Right lung (tissue), 5 donors: ENCODE measurements around the gene HIF3A. TPM values are rescaled to one million over a fixed set of nuclear protein-coding genes. Genes with fewer than 3 reads are reported as not detected.
"Not testable (repeated sequence)": the region's sequence is repeated elsewhere in the genome, so short reads cannot be mapped to it uniquely, and the experiment has no call there.

Experiments
- DNase-seq, 2 donors: peaks; one replicate each; pipeline ENCODE4 v3.0.0-alpha.2; 2013
- polyA plus RNA-seq, 5 donors: library from polyadenylated mRNA; unstranded; fragments of 120-200 nt; gene quantifications; one replicate each; pipeline versions ENCODE4 v1.2.1 to v1.2.3, GENCODE V29; 2013; ENCODE audit warnings: inconsistent platforms in 1 of 5, low replicate concordance in 1 of 5; ENCODE audit not compliant: insufficient read length in 5 of 5, insufficient read depth in 1 of 5

Gene HIF3A
- polyA plus RNA-seq, 5 donors: 112 to 203 (median 194) TPM

GRCh38 chr19:46355234-46356148, 58.6 kb downstream of the HIF3A start:
- no peak for DNase-seq

GRCh38 chr19:46356149-46357055, 59.6 kb downstream of the HIF3A start:
- DNase-seq: no peak

- DNase-seq: no peak
Observed at GRCh38 chr19:46357846-46358583, 61.2 kb downstream of the HIF3A start.

GRCh38 chr19:46361915-46362314, 65.1 kb downstream of the HIF3A start:
- no peak for DNase-seq

GRCh38 chr19:46364359-46364758, 67.5 kb downstream of the HIF3A start:
- no peak for DNase-seq

GRCh38 chr19:46365561-46365960, 68.7 kb downstream of the HIF3A start:
- DNase-seq: no peak

- DNase-seq: no peak
Observed at GRCh38 chr19:46366620-46367292, 69.9 kb downstream of the HIF3A start.

GRCh38 chr19:46367426-46367825, 70.6 kb downstream of the HIF3A start:
- no peak for DNase-seq

GRCh38 chr19:46368116-46368515, 71.3 kb downstream of the HIF3A start:
- no peak for DNase-seq

- DNase-seq: no peak
Observed at GRCh38 chr19:46369817-46370216, 73.0 kb downstream of the HIF3A start.

GRCh38 chr19:46371371-46371901, 74.6 kb downstream of the HIF3A start:
- DNase-seq: no peak

GRCh38 chr19:46372901-46373490, 76.2 kb downstream of the HIF3A start:
- no peak for DNase-seq

GRCh38 chr19:46373491-46374359, 76.9 kb downstream of the HIF3A start:
- peak; percentile 68 to 75 for DNase-seq

- DNase-seq: no peak
Observed at GRCh38 chr19:46374536-46375475, 78.0 kb downstream of the HIF3A start.

- DNase-seq: not testable (repeated sequence)
Observed at GRCh38 chr19:46375476-46376067, 78.7 kb downstream of the HIF3A start.

- DNase-seq: no peak
Observed at GRCh38 chr19:46376241-46377153, 79.7 kb downstream of the HIF3A start.

GRCh38 chr19:46378268-46378667, 81.4 kb downstream of the HIF3A start:
- DNase-seq: peak; percentile 53 to 54
